Fibroblast of mammary gland (primary cell): ENCODE measurements around the gene GRPR.

Experiments used
- DNase-seq: peaks from one replicate; pipeline ENCODE4 v3.0.0-alpha.2; 2010; ENCODE audit warnings: low read depth
- H3K4me3 ChIP-seq: 2 replicates; pipeline ENCODE4 v1.5.1; 2011; ENCODE audit warnings: low read depth, mild to moderate bottlenecking, low read length, moderate library complexity; ENCODE audit not compliant: control insufficient read depth
- TF ChIP-seq, protein P1 (sequence below): conservative IDR thresholded peaks from 2 replicates; pipeline ENCODE4 v1.5.1; 2011; ENCODE audit warnings: low read depth, low read length, inconsistent platforms; ENCODE audit not compliant: control insufficient read depth, insufficient read depth

Gene GRPR

DNA sequence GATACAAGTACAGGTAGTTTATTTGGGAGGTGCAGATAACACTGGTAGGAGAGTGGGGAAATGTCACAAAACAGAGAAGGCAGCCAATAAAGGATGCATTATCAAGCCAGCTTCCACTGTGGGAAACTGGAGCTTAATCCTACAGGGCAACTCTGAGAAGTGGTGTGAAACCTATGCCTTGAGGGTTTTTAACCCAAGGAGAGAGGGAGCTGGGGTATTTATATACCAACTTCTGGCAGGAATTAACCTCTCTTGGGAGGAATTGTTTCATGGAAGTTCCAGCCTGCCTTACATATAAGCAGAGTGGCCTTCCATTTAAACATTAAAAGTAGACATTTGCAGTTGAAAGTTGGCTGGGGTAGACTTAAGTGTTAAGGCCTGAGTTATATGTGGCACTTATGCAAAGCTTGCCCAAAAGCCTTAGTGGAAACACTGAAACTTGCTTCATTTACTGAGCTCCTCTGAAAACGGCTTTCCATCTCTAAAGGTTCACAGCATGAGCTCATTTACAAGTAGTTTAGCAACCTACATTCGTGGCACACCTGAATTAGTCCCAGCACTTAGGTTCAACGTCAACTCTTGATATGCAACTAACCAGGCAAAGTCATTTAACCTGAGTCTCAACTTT, 63.1 kb downstream of the GRPR start:
- no peak overlapping the region for H3K4me3 ChIP-seq
- TF ChIP-seq, protein P1, sequence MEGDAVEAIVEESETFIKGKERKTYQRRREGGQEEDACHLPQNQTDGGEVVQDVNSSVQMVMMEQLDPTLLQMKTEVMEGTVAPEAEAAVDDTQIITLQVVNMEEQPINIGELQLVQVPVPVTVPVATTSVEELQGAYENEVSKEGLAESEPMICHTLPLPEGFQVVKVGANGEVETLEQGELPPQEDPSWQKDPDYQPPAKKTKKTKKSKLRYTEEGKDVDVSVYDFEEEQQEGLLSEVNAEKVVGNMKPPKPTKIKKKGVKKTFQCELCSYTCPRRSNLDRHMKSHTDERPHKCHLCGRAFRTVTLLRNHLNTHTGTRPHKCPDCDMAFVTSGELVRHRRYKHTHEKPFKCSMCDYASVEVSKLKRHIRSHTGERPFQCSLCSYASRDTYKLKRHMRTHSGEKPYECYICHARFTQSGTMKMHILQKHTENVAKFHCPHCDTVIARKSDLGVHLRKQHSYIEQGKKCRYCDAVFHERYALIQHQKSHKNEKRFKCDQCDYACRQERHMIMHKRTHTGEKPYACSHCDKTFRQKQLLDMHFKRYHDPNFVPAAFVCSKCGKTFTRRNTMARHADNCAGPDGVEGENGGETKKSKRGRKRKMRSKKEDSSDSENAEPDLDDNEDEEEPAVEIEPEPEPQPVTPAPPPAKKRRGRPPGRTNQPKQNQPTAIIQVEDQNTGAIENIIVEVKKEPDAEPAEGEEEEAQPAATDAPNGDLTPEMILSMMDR: no peak
- DNase-seq: no peak

GRCh38 chrX:16187024-16187760, 63.8 kb downstream of the GRPR start:
- no peak overlapping the region for H3K4me3 ChIP-seq
- TF ChIP-seq, protein P1: no peak
- DNase-seq: peak; percentile 1

- TF ChIP-seq, protein P1: no peak
- H3K4me3 ChIP-seq: no peak overlapping the region
- DNase-seq: peak; percentile 27
These were observed 65.3 kb downstream of the GRPR start for GRCh38 chrX:16188687-16189086.

DNA sequence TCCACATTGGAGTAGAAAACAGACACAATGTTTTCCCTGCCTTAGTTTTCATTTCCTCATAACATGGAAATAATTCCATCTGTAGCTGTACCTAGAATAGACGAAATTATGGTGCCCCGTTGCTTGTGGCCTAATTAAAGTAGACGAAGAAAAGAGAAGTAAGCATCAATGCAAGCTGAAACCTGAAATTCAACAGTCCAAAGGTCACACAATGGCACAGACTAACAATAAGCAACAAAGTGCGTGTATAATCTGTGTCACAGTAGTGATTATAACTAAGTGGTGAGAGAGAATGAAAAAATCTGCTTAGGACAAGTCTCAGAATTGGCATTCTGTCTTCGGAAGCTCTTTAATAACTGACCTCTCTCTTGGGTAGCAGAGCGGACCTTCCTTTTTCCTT, 68.2 kb downstream of the GRPR start:
- TF ChIP-seq, protein P1: no peak
- no peak overlapping the region for H3K4me3 ChIP-seq
- DNase-seq: no peak

- TF ChIP-seq, protein P1: no peak
- DNase-seq: peak; percentile 9
- no peak overlapping the region for H3K4me3 ChIP-seq
These were observed 73.5 kb downstream of the GRPR start for GRCh38 chrX:16196829-16197228.

DNA sequence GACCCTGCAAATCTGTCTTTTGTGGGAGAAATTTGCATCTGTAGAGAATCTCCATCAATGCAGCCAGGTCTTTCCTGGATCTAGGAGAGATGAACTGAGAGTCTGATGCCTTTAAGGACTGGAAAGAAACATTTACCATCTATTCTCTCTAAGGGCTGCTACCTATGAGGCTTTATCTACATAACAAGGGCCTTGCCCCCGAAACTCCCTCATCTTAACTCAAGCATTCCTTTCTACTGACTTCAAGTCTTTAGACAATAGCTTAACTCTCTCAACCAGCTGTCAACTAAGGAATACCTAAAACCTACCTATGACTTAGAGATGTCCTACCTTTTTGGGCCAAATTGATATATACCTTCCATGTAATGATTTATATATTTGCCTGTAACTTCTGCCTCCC, 76.0 kb downstream of the GRPR start:
- no peak for DNase-seq
- H3K4me3 ChIP-seq: no peak overlapping the region
- TF ChIP-seq, protein P1: no peak
